ENCODE results near the gene RPS4Y1. TPM values are rescaled to one million over a fixed set of nuclear protein-coding genes. Genes with fewer than 3 reads are reported as not detected.

The RPS4Y1 gene
- total and polyA plus RNA-seq, 2 of the 8 experiments (the other 6 are each of a cell fraction or from before 2014, with no cell fraction given), result 259 to 790 TPM

DNA sequence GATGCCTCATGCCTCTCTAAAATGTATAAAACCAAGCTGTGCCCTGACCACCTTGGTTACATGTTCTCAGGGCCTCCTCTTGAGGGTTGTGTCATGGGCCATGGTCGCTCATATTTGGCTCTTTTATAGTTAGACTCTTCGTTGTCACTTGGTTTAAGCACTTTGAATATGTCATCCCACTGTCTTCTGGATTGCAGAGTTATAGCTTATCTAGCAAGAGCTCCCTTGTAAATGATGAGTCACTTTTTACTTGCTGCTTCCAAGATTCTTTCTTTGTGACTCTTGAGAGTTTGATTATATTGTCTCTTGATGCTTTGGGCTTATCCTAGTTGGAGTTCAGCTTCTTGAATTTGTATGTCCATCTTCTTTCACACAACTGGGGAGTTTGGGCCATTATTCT is 19.1 kb downstream of the RPS4Y1 start:
- Histone ChIP-seq H3K9me3 (ENCODE audit: insufficient read depth in 2 of 2, low read depth in 1 of 2, low read length in 1 of 2) (no peaks in the 10 kb centered on the region), H2BK20ac (ENCODE audit: low read length) (no peak overlapping the region), H3K79me1 (ENCODE audit: low read depth, low read length) (no peaks in the 10 kb centered on the region), H3K56ac (replicated peaks; ENCODE audit: insufficient read length, low read depth, low read length) (no peak overlapping the region), H3K18ac (ENCODE audit: extremely low read depth, low read length) (no peak overlapping the region), H3K4me3 (ENCODE audit: extremely low read depth in 1 of 4, insufficient read depth in 2 of 4, low read depth in 3 of 4, low read length in 4 of 4) (no peak overlapping the region), H3K14ac (ENCODE audit: insufficient read length) (no peak overlapping the region), H3K4ac (replicated peaks; ENCODE audit: insufficient read length, low read depth, low read length) (no peak overlapping the region), H3K36me3 (ENCODE audit: control insufficient read depth in 2 of 4, insufficient read depth in 4 of 4, low read length in 3 of 4) (peaks cover 2 to 68% (median 17%) of the 10 kb centered on the region in 4 experiments; a peak in 5 of 8 replicates), H3K23me2 (ENCODE audit: low read depth, low read length) (no peaks in the 10 kb centered on the region), H2AK5ac (ENCODE audit: low read depth, low read length) (no peak overlapping the region), H2BK120ac (replicated peaks; ENCODE audit: low read depth, low read length) (no peak overlapping the region), H3K27ac (ENCODE audit: low read depth, low read length) (no peak overlapping the region), H3K79me2 (ENCODE audit: control insufficient read depth in 1 of 2, insufficient read depth in 2 of 2, low read length in 2 of 2) (peaks cover 0 to 79% of the 10 kb centered on the region in 2 experiments; a peak in 2 of 4 replicates), H4K20me1 (replicated peaks in 1 of 2; ENCODE audit: control insufficient read depth in 1 of 2, insufficient read depth in 2 of 2, low read length in 2 of 2) (peaks cover 0 to 2% of the 10 kb centered on the region in 2 experiments), H3K27me3 (replicated peaks in 1 of 4; ENCODE audit: control insufficient read depth in 3 of 4, extremely low read depth in 1 of 4, insufficient read depth in 3 of 4, low read length in 3 of 4) (no peaks in the 10 kb centered on the region), H2BK15ac (ENCODE audit: low read length) (no peak overlapping the region), H3K23ac (ENCODE audit: insufficient read length) (no peak overlapping the region), H2BK5ac (ENCODE audit: low read depth, low read length) (no peak overlapping the region), H3K4me1 (replicated peaks in 1 of 4; ENCODE audit: control insufficient read depth in 3 of 4, insufficient read depth in 4 of 4, low read length in 3 of 4) (no peaks in the 10 kb centered on the region), H4K8ac (ENCODE audit: extremely low read depth, insufficient read depth, low read length) (no peak overlapping the region), H2BK12ac (ENCODE audit: low read depth, low read length) (no peak overlapping the region), H4K5ac (ENCODE audit: insufficient read length, low read depth, low read length) (no peak overlapping the region), H3K4me2 (ENCODE audit: insufficient read depth in 1 of 2, low read depth in 2 of 2, low read length in 2 of 2) (no peak overlapping the region), H3K9ac (replicated peaks in 1 of 4; ENCODE audit: extremely low read depth in 1 of 4, low read depth in 3 of 4, low read length in 3 of 4) (no peak overlapping the region), H2AFZ (ENCODE audit: low read length) (no peak overlapping the region), H4K91ac (replicated peaks; ENCODE audit: insufficient read length, low read length) (no peak overlapping the region)
- FAIRE-seq, result no peak
- POLR2A ChIA-PET (ENCODE audit: partially characterized antibody), result interaction anchor here (0.8 to 1.4 kb wide), 4 partner anchors 9 to 19 kb away, joined by 3 to 6 read pairs (median 4); partner anchors contain the start of gene RPS4Y1
- 89% methylated on average over 2 of the region's 2 CpGs; no CpG with 5 or more reads in 1 of the 2 experiments for WGBS, 2 experiments (ENCODE audit: extremely low coverage in 1 of 2, insufficient coverage in 1 of 2, insufficient read length in 1 of 2, insufficient replicate concordance in 2 of 2, low coverage in 1 of 2, low lambda C conversion rate in 2 of 2, missing lambda C conversion rate in 1 of 2)
- DNase-seq (ENCODE audit: low read depth in 1 of 2, low spot score in 2 of 2), result no peak
- CTCF ChIA-PET (ENCODE audit: partially characterized antibody), result interaction anchor here (1.2 kb wide), 1 partner anchor 24 kb away, joined by 3 read pairs; no protein-coding TSS in a partner anchor
- no peak for TF ChIP-seq HDAC2 (IDR thresholded peaks at IDR 0.05; ENCODE audit: borderline replicate concordance in 1 of 2, low read depth in 2 of 2, low read length in 2 of 2)
- no peak for TF ChIP-seq SIN3A (conservative IDR thresholded peaks at IDR 0.05 in 1 of 2, IDR thresholded peaks at IDR 0.05 in 1 of 2; ENCODE audit: low read depth in 1 of 2, low read length in 2 of 2)
- no peak for TF ChIP-seq GTF2F1 (IDR thresholded peaks at IDR 0.05; ENCODE audit: borderline replicate concordance, low read depth, low read length)
- TF ChIP-seq KDM5A (IDR thresholded peaks at IDR 0.05; ENCODE audit: low read length), result no peak
- TF ChIP-seq TBP (IDR thresholded peaks at IDR 0.05; ENCODE audit: low read depth, low read length), result no peak
- TF ChIP-seq EP300 (IDR thresholded peaks at IDR 0.05; ENCODE audit: borderline replicate concordance in 1 of 2, low read depth in 2 of 2, low read length in 2 of 2), result no peak
- no peak for TF ChIP-seq CTBP2 (IDR thresholded peaks at IDR 0.05; ENCODE audit: borderline replicate concordance, insufficient read depth, insufficient read length, low read length)
- TF ChIP-seq FOSL1 (IDR thresholded peaks at IDR 0.05; ENCODE audit: insufficient read depth, low read depth, low read length), result no peak
- TF ChIP-seq POLR2AphosphoS5 (IDR thresholded peaks at IDR 0.05; ENCODE audit: low read depth, low read length), result no peak
- TF ChIP-seq ZNF274 (IDR thresholded peaks at IDR 0.05; ENCODE audit: borderline replicate concordance, extremely low read depth, low read length), result no peak
- no peak for TF ChIP-seq CBX8 (IDR thresholded peaks at IDR 0.05; ENCODE audit: borderline replicate concordance, low read depth, low read length)
- TF ChIP-seq RAD21 (IDR thresholded peaks at IDR 0.05 in 1 of 2, conservative IDR thresholded peaks at IDR 0.05 in 1 of 2; ENCODE audit: low read depth in 2 of 2, low read length in 2 of 2), result no peak
- no peak for TF ChIP-seq BACH1 (IDR thresholded peaks at IDR 0.05; ENCODE audit: low read length)

Data from H1 (cell line).